Tibial artery (tissue), 4 donors: Measurements from ENCODE around the gene CABP2.

Source experiments
- DNase-seq, 2 donors: peaks; one replicate each; pipeline ENCODE4 v3.0.0-alpha.2; 2019
- H3K27ac ChIP-seq, 2 donors: fragments of 200-600 bp; sonication (generic) in 1 of 2; 1 replicate in 1 of 2; 2 replicates in 1 of 2; pipeline ENCODE4 v1.5.1; 2018 to 2019; ENCODE audit warnings: mild to moderate bottlenecking in 1 of 2
- H3K27me3 ChIP-seq, 2 donors: fragments of 200-600 bp; sonication (generic) in 1 of 2; one replicate each; pipeline versions ENCODE4 v1.5.1 to v1.6.0; 2016 to 2019
- H3K36me3 ChIP-seq, 3 donors: fragments of 200-600 bp; sonication (generic) in 2 of 3; one replicate each; pipeline ENCODE4 v1.5.1; 2016 to 2019; ENCODE audit warnings: mild to moderate bottlenecking in 2 of 3
- H3K4me1 ChIP-seq, 4 donors: fragments of 200-600 bp; sonication (generic) in 2 of 4; 1 replicate in 3 of 4; 2 replicates in 1 of 4; pipeline ENCODE4 v1.5.1; 2016 to 2019
- H3K4me3 ChIP-seq, 2 donors: fragments of 200-600 bp; sonication (generic) in 1 of 2; 1 replicate in 1 of 2; 2 replicates in 1 of 2; pipeline ENCODE4 v1.5.1; 2018 to 2019; ENCODE audit warnings: mild to moderate bottlenecking in 2 of 2
- H3K9me3 ChIP-seq, 3 donors: fragments of 200-600 bp; sonication (generic) in 1 of 3; one replicate each; pipeline ENCODE4 v1.5.1; 2016 to 2019
- intact Hi-C: fragments of 100-400 bp; cut with DNase I; formaldehyde crosslinking; loops from one replicate; pipeline ENCODE4 v1.15.0; 2023; ENCODE audit warnings: low total_unique reads
- TF ChIP-seq, protein P1 (sequence below), 2 experiments: fragments of 200-600 bp in 1 of 2; fragments of 450-650 bp in 1 of 2; IDR thresholded peaks; one replicate each; pipeline ENCODE4 v1.5.1; 2017 to 2019; ENCODE audit warnings: antibody characterized with exemption in 2 of 2, mild to moderate bottlenecking in 1 of 2, moderate library complexity in 1 of 2

Gene CABP2

DNA sequence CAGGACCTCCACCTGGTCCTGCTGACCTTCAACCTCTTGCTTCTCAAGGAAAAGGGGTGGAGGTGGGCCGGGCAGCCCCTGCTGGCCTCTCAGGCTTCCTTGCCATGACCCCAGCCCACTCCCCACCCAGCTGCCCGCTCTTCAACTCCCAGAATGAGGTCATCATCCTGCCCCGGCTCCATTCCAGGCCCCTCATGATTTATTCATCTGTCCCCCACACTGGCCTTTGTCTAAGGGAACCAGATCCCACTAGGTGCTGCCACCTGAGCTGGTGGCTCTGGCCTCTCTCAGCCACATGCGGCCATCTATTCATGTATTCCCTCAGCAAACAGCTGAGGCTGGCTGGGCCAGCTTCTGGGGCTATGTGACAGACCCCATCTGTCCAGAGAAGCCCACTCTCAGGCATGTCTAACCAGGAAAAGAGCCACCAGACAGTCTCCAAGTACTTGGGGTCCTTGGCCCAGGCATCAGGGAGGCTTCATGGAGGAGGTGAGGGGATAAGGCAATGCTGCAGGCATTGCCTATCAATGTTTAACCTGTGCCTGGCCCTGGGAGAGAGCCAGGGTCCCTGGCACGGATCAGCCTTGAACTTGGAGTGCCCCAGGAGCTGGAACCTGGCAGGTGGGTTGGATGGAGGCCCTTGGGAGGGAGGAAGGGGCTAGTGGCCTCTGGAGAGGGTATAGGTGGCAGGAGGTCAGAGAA lies 2.2 kb upstream of the CABP2 start:
- no peak for DNase-seq
- no peak overlapping the region for H3K4me3 ChIP-seq
- TF ChIP-seq, protein P1, sequence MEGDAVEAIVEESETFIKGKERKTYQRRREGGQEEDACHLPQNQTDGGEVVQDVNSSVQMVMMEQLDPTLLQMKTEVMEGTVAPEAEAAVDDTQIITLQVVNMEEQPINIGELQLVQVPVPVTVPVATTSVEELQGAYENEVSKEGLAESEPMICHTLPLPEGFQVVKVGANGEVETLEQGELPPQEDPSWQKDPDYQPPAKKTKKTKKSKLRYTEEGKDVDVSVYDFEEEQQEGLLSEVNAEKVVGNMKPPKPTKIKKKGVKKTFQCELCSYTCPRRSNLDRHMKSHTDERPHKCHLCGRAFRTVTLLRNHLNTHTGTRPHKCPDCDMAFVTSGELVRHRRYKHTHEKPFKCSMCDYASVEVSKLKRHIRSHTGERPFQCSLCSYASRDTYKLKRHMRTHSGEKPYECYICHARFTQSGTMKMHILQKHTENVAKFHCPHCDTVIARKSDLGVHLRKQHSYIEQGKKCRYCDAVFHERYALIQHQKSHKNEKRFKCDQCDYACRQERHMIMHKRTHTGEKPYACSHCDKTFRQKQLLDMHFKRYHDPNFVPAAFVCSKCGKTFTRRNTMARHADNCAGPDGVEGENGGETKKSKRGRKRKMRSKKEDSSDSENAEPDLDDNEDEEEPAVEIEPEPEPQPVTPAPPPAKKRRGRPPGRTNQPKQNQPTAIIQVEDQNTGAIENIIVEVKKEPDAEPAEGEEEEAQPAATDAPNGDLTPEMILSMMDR (IDR thresholded peaks at IDR 0.05), result no peak
- H3K4me1 ChIP-seq, result no peaks in the 10 kb centered on the region
- H3K27me3 ChIP-seq, result peaks cover 0 to 54% of the 10 kb centered on the region in 2 donors
- H3K27ac ChIP-seq, result no peak overlapping the region
- intact Hi-C loops, result no loop called here
- H3K9me3 ChIP-seq, result no peaks in the 10 kb centered on the region
- no peaks in the 10 kb centered on the region for H3K36me3 ChIP-seq

DNA sequence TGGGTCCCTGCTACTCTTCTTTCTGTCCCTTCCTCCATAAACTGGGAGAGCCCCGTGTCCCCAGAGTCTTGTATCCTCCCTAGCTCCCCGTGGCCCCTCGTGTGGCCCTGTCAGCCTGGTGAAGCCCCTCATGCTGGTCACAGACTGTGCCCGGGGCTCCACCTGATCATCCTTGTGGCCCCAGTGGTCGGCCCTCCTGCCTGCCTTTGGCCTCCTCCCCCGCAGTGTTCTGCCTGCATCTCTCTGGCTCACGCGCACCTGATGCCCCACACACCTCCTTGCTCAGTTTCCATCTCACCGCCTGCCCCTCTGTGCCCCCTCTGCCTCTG lies 1.2 kb upstream of the CABP2 start:
- peaks cover 0 to 51% of the 10 kb centered on the region in 2 donors for H3K27me3 ChIP-seq
- intact Hi-C loops, result no loop called here
- H3K27ac ChIP-seq, result no peak overlapping the region
- no peak for DNase-seq
- TF ChIP-seq, protein P1 (IDR thresholded peaks at IDR 0.05), result no peak
- H3K4me1 ChIP-seq, result no peaks in the 10 kb centered on the region
- H3K36me3 ChIP-seq, result no peaks in the 10 kb centered on the region
- H3K4me3 ChIP-seq, result no peak overlapping the region
- H3K9me3 ChIP-seq, result no peaks in the 10 kb centered on the region

- intact Hi-C loops, result no loop called here
- no peaks in the 10 kb centered on the region for H3K4me1 ChIP-seq
- TF ChIP-seq, protein P1 (IDR thresholded peaks at IDR 0.05), result no peak
Observed at GRCh38 chr11:67523556-67524479, 572 bp upstream of the CABP2 start.

GRCh38 chr11:67522338-67522737 lies 908 bp downstream of the CABP2 start:
- Histone ChIP-seq H3K27ac (no peak overlapping the region), H3K4me3 (no peak overlapping the region), H3K9me3 (no peaks in the 10 kb centered on the region), H3K27me3 (peaks cover 0 to 56% of the 10 kb centered on the region in 2 donors), H3K4me1 (no peaks in the 10 kb centered on the region), H3K36me3 (no peaks in the 10 kb centered on the region)
- TF ChIP-seq, protein P1 (IDR thresholded peaks at IDR 0.05), result no peak
- DNase-seq, result no peak
- intact Hi-C loops, result no loop called here

More at GRCh38 chr11:67523556-67524479, 572 bp upstream of the CABP2 start:
- Histone ChIP-seq H3K4me3 (no peak overlapping the region), H3K36me3 (no peaks in the 10 kb centered on the region), H3K27ac (no peak overlapping the region), H3K27me3 (peaks cover 0 to 51% of the 10 kb centered on the region in 2 donors), H3K9me3 (no peaks in the 10 kb centered on the region)
- no peak for DNase-seq

DNA sequence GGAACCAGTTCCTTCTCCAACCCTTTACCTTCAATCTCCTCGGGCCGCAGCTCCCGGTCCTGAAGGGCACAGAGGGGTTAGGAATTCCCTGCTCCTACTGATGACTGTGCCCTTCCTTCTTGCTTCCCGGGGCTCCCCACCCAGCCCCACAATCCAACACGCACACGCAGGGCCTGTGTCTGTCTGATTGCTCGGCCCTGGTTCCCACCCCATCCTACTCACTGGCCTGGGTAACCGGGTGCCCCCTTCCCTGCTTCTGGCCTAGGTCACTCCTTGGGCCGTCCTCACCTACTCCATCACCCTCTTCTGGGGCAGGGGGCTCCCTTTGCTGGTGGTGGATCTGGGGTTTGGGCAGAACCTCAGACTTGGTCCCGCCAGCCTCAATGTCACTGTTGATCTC lies 1.3 kb downstream of the CABP2 start:
- H3K36me3 ChIP-seq, result no peaks in the 10 kb centered on the region
- H3K27ac ChIP-seq, result no peak overlapping the region
- peaks cover 0 to 56% of the 10 kb centered on the region in 2 donors for H3K27me3 ChIP-seq
- H3K4me3 ChIP-seq, result no peak overlapping the region
- no peaks in the 10 kb centered on the region for H3K4me1 ChIP-seq
- intact Hi-C loops, result no loop called here
- no peak for DNase-seq
- H3K9me3 ChIP-seq, result no peaks in the 10 kb centered on the region
- TF ChIP-seq, protein P1 (IDR thresholded peaks at IDR 0.05), result no peak
